Mucosa of descending colon (tissue), 3 donors: ENCODE results near the gene VPS26B. TPM values are rescaled to one million over a fixed set of nuclear protein-coding genes. Genes with fewer than 3 reads are reported as not detected.

Source experiments
- ATAC-seq: fragments of 200-7000 bp; cut with Tn5 transposase; one replicate; pipeline ENCODE4 v1.9.1; 2020; ENCODE audit warnings: mild to moderate bottlenecking, moderate library complexity
- DNase-seq, 3 donors: peaks; one replicate each; pipeline ENCODE4 v3.0.0-alpha.2; 2020
- H3K36me3 ChIP-seq: fragments of 200-600 bp; one replicate; pipeline ENCODE4 v1.8.0; 2021; ENCODE audit warnings: low read depth, mild to moderate bottlenecking
- H3K4me1 ChIP-seq: fragments of 200-600 bp; one replicate; pipeline ENCODE4 v1.8.0; 2021; ENCODE audit warnings: low read depth, mild to moderate bottlenecking
- H3K4me3 ChIP-seq: fragments of 200-600 bp; one replicate; pipeline ENCODE4 v1.8.0; 2021; ENCODE audit warnings: mild to moderate bottlenecking
- H3K9me3 ChIP-seq: fragments of 200-600 bp; one replicate; pipeline ENCODE4 v1.8.0; 2021; ENCODE audit warnings: mild to moderate bottlenecking
- intact Hi-C, 2 donors: fragments of 100-400 bp; cut with DNase I in 1 of 2; cut with micrococcal nuclease in 1 of 2; formaldehyde crosslinking; loops; one replicate each; pipeline versions ENCODE4 v1.11.0 to v1.11.1; 2022; cut with DNase I, micrococcal nuclease
- total RNA-seq, 3 donors: library from RNA; stranded (reverse); fragmentation: NEBNext Ultra II Directional in 2 of 3; extraction: Animal tissue kit (Norgen Biotek cat#: 25700) in 2 of 3; gene quantifications; one replicate each; pipeline versions ENCODE4 v1.2.1 to v1.2.4, GENCODE V29; 2021 to 2023
- TF ChIP-seq, protein P1 (sequence below): fragments of 200-600 bp; IDR thresholded peaks from one replicate; pipeline ENCODE4 v1.8.0; 2022; ENCODE audit warnings: antibody characterized with exemption, mild to moderate bottlenecking
- donor health status: DM: no; HTN: no; CAD: no; lungs with moderate emphysema.
- donor health status: DM: no; HTN: no; CAD: no.
- donor health status: DM: no; HTN: yes; CAD: no.

Gene VPS26B
- total RNA-seq, 3 donors from 2014 or later, result 38.6 to 50.8 (median 47.5) TPM

DNA sequence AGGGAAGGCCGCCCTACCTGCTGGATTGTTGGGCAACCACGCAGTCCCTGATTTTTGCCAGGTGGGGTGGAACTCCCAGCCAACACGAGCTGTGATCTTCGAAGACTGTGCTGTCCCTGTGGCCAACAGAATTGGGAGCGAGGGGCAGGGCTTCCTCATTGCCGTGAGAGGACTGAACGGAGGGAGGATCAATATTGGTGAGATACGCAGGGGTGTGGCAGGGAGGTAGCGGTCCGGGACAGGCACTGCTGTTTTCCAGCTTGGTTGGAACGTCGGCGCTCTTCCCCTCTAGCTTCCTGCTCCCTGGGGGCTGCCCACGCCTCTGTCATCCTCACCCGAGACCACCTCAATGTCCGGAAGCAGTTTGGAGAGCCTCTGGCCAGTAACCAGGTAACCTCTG is 36.5 kb downstream of the VPS26B start:
- intact Hi-C loops, result no loop called here
- H3K4me1 ChIP-seq, result no peaks in the 10 kb centered on the region
- no peak overlapping the region for H3K4me3 ChIP-seq
- no peaks in the 10 kb centered on the region for H3K9me3 ChIP-seq
- ATAC-seq (no peak), DNase-seq (no peak)
- TF ChIP-seq, protein P1, sequence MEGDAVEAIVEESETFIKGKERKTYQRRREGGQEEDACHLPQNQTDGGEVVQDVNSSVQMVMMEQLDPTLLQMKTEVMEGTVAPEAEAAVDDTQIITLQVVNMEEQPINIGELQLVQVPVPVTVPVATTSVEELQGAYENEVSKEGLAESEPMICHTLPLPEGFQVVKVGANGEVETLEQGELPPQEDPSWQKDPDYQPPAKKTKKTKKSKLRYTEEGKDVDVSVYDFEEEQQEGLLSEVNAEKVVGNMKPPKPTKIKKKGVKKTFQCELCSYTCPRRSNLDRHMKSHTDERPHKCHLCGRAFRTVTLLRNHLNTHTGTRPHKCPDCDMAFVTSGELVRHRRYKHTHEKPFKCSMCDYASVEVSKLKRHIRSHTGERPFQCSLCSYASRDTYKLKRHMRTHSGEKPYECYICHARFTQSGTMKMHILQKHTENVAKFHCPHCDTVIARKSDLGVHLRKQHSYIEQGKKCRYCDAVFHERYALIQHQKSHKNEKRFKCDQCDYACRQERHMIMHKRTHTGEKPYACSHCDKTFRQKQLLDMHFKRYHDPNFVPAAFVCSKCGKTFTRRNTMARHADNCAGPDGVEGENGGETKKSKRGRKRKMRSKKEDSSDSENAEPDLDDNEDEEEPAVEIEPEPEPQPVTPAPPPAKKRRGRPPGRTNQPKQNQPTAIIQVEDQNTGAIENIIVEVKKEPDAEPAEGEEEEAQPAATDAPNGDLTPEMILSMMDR, result no peak
- H3K36me3 ChIP-seq, result peaks cover 2% of the 10 kb centered on the region

DNA sequence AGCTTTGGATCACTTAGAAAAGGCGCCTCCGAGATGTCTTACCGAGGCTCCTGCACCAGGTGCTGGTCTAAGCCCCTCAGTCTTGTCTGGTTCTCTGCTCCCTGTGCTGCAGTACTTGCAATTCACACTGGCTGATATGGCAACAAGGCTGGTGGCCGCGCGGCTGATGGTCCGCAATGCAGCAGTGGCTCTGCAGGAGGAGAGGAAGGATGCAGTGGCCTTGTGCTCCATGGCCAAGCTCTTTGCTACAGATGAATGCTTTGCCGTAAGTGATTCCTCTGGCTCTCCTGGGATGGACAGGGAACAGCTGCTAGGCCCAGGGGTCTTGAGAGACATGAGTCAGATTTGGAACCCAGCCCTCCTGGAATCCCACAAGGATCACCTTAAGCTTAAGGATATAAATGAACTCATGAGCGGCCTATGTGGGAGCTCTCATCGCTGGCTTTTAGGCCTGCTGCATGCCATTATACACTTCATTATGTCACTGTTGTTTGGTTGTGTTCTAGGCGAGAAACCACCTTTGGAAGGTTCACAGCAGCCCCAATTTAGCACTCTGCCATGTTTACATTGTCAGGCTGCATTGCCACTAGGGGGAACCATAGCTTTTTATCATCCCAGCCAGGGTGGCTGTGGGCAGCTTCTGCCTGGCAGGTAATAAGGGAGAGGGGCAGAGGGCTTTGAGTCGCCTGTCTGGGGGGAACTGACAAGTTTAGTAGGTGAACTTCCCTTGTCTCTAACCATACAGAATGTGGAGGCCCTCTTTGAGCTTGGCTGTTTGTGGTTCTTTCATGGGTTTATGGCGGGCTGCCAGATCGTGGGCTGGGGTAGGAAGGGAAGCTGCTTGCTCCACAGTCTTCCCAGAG is 37.4 kb downstream of the VPS26B start:
- peaks cover 2% of the 10 kb centered on the region for H3K36me3 ChIP-seq
- no peak overlapping the region for H3K4me3 ChIP-seq
- intact Hi-C loops, result no loop called here
- no peaks in the 10 kb centered on the region for H3K9me3 ChIP-seq
- DNase-seq (peak in 1 of 3 donors; percentile 55), ATAC-seq (peak; percentile 59)
- no peaks in the 10 kb centered on the region for H3K4me1 ChIP-seq
- TF ChIP-seq, protein P1, result peak; percentile 23

DNA sequence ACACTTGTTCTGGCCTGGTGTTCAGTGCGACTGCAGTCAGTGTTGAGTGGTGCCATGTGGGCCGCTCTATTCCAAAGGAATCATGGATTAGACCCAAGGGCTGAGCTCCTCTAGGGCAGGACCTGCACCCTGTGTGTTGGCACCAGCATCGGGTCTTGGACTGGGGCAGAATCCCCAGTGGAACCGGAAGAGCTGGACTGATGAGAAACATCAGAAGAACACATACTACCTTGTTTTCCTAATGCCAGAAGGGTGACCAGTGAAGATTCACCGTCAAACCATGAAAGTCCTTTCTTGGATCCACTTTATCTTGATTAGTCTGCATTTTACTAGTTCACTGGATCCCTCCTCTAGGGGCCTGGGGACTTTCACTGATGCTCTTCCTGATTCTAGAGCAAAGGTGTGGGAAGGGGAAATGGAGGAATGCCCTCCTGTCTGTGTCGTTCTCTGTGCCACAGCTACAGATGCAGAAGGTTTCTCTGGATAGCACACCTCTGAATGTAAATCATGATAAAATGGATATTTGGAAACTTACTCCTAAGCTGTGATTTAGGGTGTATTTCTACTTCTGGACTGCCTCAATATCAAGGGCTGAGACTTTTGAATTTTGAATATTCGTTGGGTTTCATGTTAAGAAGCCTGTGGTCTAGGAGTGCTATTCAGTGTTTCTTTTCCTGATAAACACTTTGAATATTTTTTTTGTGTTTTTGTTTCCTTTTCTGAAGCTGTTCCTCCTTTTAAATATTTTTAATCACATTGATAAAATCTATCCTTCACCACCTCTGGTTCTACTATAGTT is 40.7 kb downstream of the VPS26B start:
- no peak for ATAC-seq
- no peaks in the 10 kb centered on the region for H3K4me1 ChIP-seq
- no peaks in the 10 kb centered on the region for H3K9me3 ChIP-seq
- intact Hi-C loops, result no loop called here
- TF ChIP-seq, protein P1, result no peak
- H3K4me3 ChIP-seq, result no peak overlapping the region
- DNase-seq, result no peak
- peaks cover 2% of the 10 kb centered on the region for H3K36me3 ChIP-seq

DNA sequence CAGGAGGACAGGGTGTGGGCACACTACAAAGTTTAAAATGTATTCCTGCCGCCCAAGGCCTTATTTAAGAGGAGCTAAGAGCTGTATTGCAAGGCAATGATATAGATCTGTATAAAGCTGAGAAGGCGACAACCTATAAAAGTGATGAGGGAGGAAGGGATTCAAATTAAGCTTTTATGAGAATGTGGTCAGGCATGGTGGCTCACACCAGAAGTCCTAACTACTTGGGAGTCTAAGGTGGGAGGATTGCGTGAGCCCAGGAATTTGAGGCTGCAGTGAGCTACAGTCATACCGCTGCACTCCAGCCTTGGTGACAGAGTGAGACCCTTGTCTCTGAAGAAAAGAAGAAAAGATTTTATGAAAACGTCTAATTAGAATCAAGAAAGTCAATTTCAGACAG is 42.0 kb downstream of the VPS26B start:
- intact Hi-C loops, result no loop called here
- Histone ChIP-seq H3K9me3 (no peaks in the 10 kb centered on the region), H3K4me3 (no peak overlapping the region), H3K36me3 (peaks cover 1% of the 10 kb centered on the region), H3K4me1 (no peaks in the 10 kb centered on the region)
- DNase-seq (no peak), ATAC-seq (peak; percentile 25)
- TF ChIP-seq, protein P1, result no peak

DNA sequence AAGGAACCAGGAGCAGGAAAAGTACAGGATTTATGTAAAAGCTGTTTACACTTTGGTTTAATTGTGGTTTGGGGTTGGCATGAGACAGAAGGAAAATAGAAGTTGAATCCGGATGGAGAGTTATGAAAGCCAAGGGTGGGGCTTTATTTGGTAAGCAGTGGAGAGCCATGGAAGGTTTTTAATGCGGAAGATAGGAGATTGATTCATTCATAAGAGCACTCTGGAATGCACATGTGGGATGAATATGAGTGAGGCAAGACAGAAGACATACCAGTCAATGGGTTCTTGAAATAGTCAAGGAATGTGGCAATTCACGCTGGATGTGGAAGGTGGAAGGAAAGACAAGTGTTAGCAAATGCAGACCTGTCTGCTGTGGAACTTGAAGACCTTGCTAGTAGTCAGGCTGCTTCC is 42.4 kb downstream of the VPS26B start:
- Histone ChIP-seq H3K9me3 (no peaks in the 10 kb centered on the region), H3K4me3 (no peak overlapping the region), H3K4me1 (no peaks in the 10 kb centered on the region), H3K36me3 (no peaks in the 10 kb centered on the region)
- TF ChIP-seq, protein P1, result no peak
- no peak for DNase-seq
- peak; percentile 83 for ATAC-seq
- intact Hi-C loops, result no loop called here
